ENCODE data around the gene ARHGAP18.

DNA sequence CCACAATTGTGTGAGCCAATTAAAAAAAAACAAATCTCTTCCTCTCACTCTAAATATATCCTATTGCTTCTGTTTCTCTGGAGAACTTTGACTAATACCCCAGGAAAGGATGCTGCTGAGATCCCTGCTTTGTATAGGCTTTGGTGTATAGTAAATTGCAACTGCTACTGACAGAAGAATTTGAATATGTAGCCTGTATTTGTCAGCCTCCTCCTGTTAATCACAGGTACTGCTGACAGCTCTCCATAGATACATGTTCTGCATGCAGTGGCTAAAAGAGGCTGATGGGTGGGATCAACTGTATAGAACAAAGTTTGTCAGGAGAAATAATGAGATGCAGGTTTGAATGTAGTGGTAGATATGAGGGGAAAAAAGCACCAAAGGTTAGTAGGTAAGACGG is 95.0 kb downstream of the ARHGAP18 start:
- TF ChIP-seq POLR2AphosphoS5 (IDR thresholded peaks at IDR 0.05) (no peak), POLR2A (IDR thresholded peaks at IDR 0.05; ENCODE audit: low read depth) (no peak), EP300 (IDR thresholded peaks at IDR 0.05) (no peak)
- TF ChIP-seq, protein P1, sequence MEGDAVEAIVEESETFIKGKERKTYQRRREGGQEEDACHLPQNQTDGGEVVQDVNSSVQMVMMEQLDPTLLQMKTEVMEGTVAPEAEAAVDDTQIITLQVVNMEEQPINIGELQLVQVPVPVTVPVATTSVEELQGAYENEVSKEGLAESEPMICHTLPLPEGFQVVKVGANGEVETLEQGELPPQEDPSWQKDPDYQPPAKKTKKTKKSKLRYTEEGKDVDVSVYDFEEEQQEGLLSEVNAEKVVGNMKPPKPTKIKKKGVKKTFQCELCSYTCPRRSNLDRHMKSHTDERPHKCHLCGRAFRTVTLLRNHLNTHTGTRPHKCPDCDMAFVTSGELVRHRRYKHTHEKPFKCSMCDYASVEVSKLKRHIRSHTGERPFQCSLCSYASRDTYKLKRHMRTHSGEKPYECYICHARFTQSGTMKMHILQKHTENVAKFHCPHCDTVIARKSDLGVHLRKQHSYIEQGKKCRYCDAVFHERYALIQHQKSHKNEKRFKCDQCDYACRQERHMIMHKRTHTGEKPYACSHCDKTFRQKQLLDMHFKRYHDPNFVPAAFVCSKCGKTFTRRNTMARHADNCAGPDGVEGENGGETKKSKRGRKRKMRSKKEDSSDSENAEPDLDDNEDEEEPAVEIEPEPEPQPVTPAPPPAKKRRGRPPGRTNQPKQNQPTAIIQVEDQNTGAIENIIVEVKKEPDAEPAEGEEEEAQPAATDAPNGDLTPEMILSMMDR (IDR thresholded peaks at IDR 0.05) = no peak

All from esophagus muscularis mucosa (tissue), 4 donors.